Karpas-422 (cell line): ENCODE data around the gene GABRP. TPM values are rescaled to one million over a fixed set of nuclear protein-coding genes. Genes with fewer than 3 reads are reported as not detected.
A peak's percentile ranks its signal among the peaks of the same experiment; 100 is the strongest.
"Not testable (repeated sequence)": the region's sequence is repeated elsewhere in the genome, so short reads cannot be mapped to it uniquely, and the experiment has no call there.

Experiments
- DNase-seq: peaks from one replicate; pipeline ENCODE4 v3.0.0-alpha.2; 2015
- H2AFZ ChIP-seq: fragments of 200-600 bp; sonication (generic); 2 replicates; pipeline ENCODE4 v1.6.1; 2014; ENCODE audit warnings: antibody characterized with exemption, low read length, mixed read lengths
- H3K27ac ChIP-seq: fragments of 200-600 bp; sonication (generic); 2 replicates; pipeline ENCODE4 v1.5.1; 2014; ENCODE audit warnings: mild to moderate bottlenecking, low read length, moderate library complexity
- H3K27me3 ChIP-seq: fragments of 200-600 bp; sonication (generic); 2 replicates; pipeline ENCODE4 v1.6.1; 2014; ENCODE audit warnings: low read length, mixed read lengths
- H3K36me3 ChIP-seq: fragments of 200-600 bp; sonication (generic); 2 replicates; pipeline ENCODE4 v1.6.1; 2014; ENCODE audit warnings: low read length, mixed read lengths; ENCODE audit not compliant: insufficient read depth
- H3K4me1 ChIP-seq: fragments of 200-600 bp; sonication (generic); 2 replicates; pipeline ENCODE4 v1.6.1; 2014; ENCODE audit warnings: mild to moderate bottlenecking, low read length, mixed read lengths
- H3K4me2 ChIP-seq: fragments of 200-600 bp; sonication (generic); 2 replicates; pipeline ENCODE4 v1.6.1; 2014; ENCODE audit warnings: low read length, low read depth, mild to moderate bottlenecking; ENCODE audit not compliant: poor library complexity, severe bottlenecking
- H3K4me3 ChIP-seq: fragments of 200-600 bp; sonication (generic); 2 replicates; pipeline ENCODE4 v1.5.1; 2014; ENCODE audit warnings: mild to moderate bottlenecking, antibody characterized with exemption, low read length, mixed read lengths
- H3K79me2 ChIP-seq: fragments of 200-600 bp; sonication (generic); 2 replicates; pipeline ENCODE4 v1.6.1; 2014; ENCODE audit warnings: mild to moderate bottlenecking, low read length, mixed read lengths
- H3K9ac ChIP-seq: fragments of 200-600 bp; sonication (generic); 2 replicates; pipeline ENCODE4 v1.6.0; 2014; ENCODE audit warnings: low read length
- H3K9me2 ChIP-seq: fragments of 200-600 bp; sonication (generic), shearing (Covaris generic); replicated peaks from 2 replicates; pipeline ENCODE4 v1.6.0; 2014; ENCODE audit warnings: mild to moderate bottlenecking, low read length, moderate library complexity; ENCODE audit not compliant: insufficient read depth
- H3K9me3 ChIP-seq: fragments of 300-700, 200-600 bp; sonication (generic); 2 replicates; pipeline ENCODE4 v1.6.1; 2014; ENCODE audit warnings: low read length, mixed read lengths
- H4K20me1 ChIP-seq: fragments of 200-600 bp; sonication (generic); 2 replicates; pipeline ENCODE4 v1.6.1; 2014; ENCODE audit warnings: mild to moderate bottlenecking, antibody characterized with exemption, low read length, low read depth; ENCODE audit not compliant: insufficient read depth
- total RNA-seq: library from RNA; depleted of rRNA; stranded (reverse); fragments of >200 nt; shearing (Covaris generic); gene quantifications from 2 replicates; pipeline ENCODE4 v1.2.3, GENCODE V29; 2014; ENCODE audit warnings: low replicate concordance

The GABRP gene
- total RNA-seq, 1 experiment from 2014 or later: not detected

GRCh38 chr5:170758481-170758880 is 25.0 kb upstream of the GABRP start:
- no peaks in the 10 kb centered on the region for H3K9me3 ChIP-seq
- H3K9me2 ChIP-seq: no peaks in the 10 kb centered on the region
- no peak overlapping the region for H2AFZ ChIP-seq
- no peak overlapping the region for H3K4me2 ChIP-seq
- H3K27ac ChIP-seq: no peak overlapping the region
- no peak for DNase-seq
- H3K9ac ChIP-seq: no peak overlapping the region
- H3K36me3 ChIP-seq: no peaks in the 10 kb centered on the region
- H3K27me3 ChIP-seq: no peaks in the 10 kb centered on the region
- H3K4me3 ChIP-seq: no peak overlapping the region
- no peaks in the 10 kb centered on the region for H3K4me1 ChIP-seq
- no peaks in the 10 kb centered on the region for H4K20me1 ChIP-seq
- no peaks in the 10 kb centered on the region for H3K79me2 ChIP-seq

GRCh38 chr5:170760113-170760512 is 23.4 kb upstream of the GABRP start:
- no peaks in the 10 kb centered on the region for H3K36me3 ChIP-seq
- no peak for DNase-seq
- no peaks in the 10 kb centered on the region for H3K9me2 ChIP-seq
- no peaks in the 10 kb centered on the region for H3K27me3 ChIP-seq
- no peak overlapping the region for H3K4me2 ChIP-seq
- no peak overlapping the region for H3K4me3 ChIP-seq
- no peak overlapping the region for H3K27ac ChIP-seq
- no peaks in the 10 kb centered on the region for H3K9me3 ChIP-seq
- H4K20me1 ChIP-seq: no peaks in the 10 kb centered on the region
- no peak overlapping the region for H2AFZ ChIP-seq
- no peaks in the 10 kb centered on the region for H3K4me1 ChIP-seq
- no peak overlapping the region for H3K9ac ChIP-seq
- no peaks in the 10 kb centered on the region for H3K79me2 ChIP-seq

GRCh38 chr5:170761048-170761707 is 22.3 kb upstream of the GABRP start:
- Histone ChIP-seq H3K9ac (no peak overlapping the region), H3K36me3 (no peaks in the 10 kb centered on the region), H3K27ac (no peak overlapping the region), H3K4me1 (no peaks in the 10 kb centered on the region), H3K4me2 (no peak overlapping the region), H4K20me1 (no peaks in the 10 kb centered on the region), H2AFZ (no peak overlapping the region), H3K9me2 (no peaks in the 10 kb centered on the region), H3K9me3 (no peaks in the 10 kb centered on the region), H3K4me3 (no peak overlapping the region), H3K79me2 (no peaks in the 10 kb centered on the region), H3K27me3 (no peaks in the 10 kb centered on the region)
- no peak for DNase-seq

GRCh38 chr5:170761708-170762066 is 21.8 kb upstream of the GABRP start:
- H3K4me2 ChIP-seq: no peak overlapping the region
- no peaks in the 10 kb centered on the region for H4K20me1 ChIP-seq
- H3K4me3 ChIP-seq: no peak overlapping the region
- no peaks in the 10 kb centered on the region for H3K4me1 ChIP-seq
- no peaks in the 10 kb centered on the region for H3K79me2 ChIP-seq
- no peak overlapping the region for H2AFZ ChIP-seq
- no peaks in the 10 kb centered on the region for H3K9me2 ChIP-seq
- no peak overlapping the region for H3K9ac ChIP-seq
- no peaks in the 10 kb centered on the region for H3K36me3 ChIP-seq
- no peak for DNase-seq
- H3K27ac ChIP-seq: no peak overlapping the region
- no peaks in the 10 kb centered on the region for H3K27me3 ChIP-seq
- H3K9me3 ChIP-seq: no peaks in the 10 kb centered on the region

- H3K4me2 ChIP-seq, H4K20me1 ChIP-seq, H3K79me2 ChIP-seq, H3K9me2 ChIP-seq, H3K9me3 ChIP-seq, DNase-seq, H3K9ac ChIP-seq, H3K36me3 ChIP-seq, H3K27ac ChIP-seq, H2AFZ ChIP-seq, H3K4me3 ChIP-seq, H3K27me3 ChIP-seq, H3K4me1 ChIP-seq: not testable (repeated sequence)
These were observed 21.2 kb upstream of the GABRP start for GRCh38 chr5:170762298-170762697.

GRCh38 chr5:170765868-170766267 is 17.7 kb upstream of the GABRP start:
- H3K79me2 ChIP-seq, H3K36me3 ChIP-seq, H3K9me3 ChIP-seq, H4K20me1 ChIP-seq, H3K4me1 ChIP-seq, H3K27me3 ChIP-seq, H3K4me3 ChIP-seq, H3K27ac ChIP-seq, DNase-seq, H3K9me2 ChIP-seq, H3K9ac ChIP-seq, H2AFZ ChIP-seq, H3K4me2 ChIP-seq: not testable (repeated sequence)

- Histone ChIP-seq H3K27ac (no peak overlapping the region), H3K9me3 (no peaks in the 10 kb centered on the region), H3K36me3 (no peaks in the 10 kb centered on the region), H3K4me3 (no peak overlapping the region), H3K79me2 (no peaks in the 10 kb centered on the region), H4K20me1 (no peaks in the 10 kb centered on the region), H3K4me2 (no peak overlapping the region), H2AFZ (no peak overlapping the region), H3K4me1 (no peaks in the 10 kb centered on the region), H3K27me3 (no peaks in the 10 kb centered on the region), H3K9ac (no peak overlapping the region), H3K9me2 (no peaks in the 10 kb centered on the region)
- no peak for DNase-seq
These were observed 14.3 kb upstream of the GABRP start for GRCh38 chr5:170769246-170769645.

GRCh38 chr5:170769898-170770416 is 13.6 kb upstream of the GABRP start:
- H3K4me2 ChIP-seq: no peak overlapping the region
- no peaks in the 10 kb centered on the region for H3K27me3 ChIP-seq
- H2AFZ ChIP-seq: no peak overlapping the region
- peak; percentile 49 for DNase-seq
- no peaks in the 10 kb centered on the region for H3K9me2 ChIP-seq
- no peaks in the 10 kb centered on the region for H3K4me1 ChIP-seq
- no peaks in the 10 kb centered on the region for H3K36me3 ChIP-seq
- H3K4me3 ChIP-seq: no peak overlapping the region
- H3K27ac ChIP-seq: no peak overlapping the region
- H3K9me3 ChIP-seq: no peaks in the 10 kb centered on the region
- H4K20me1 ChIP-seq: no peaks in the 10 kb centered on the region
- no peaks in the 10 kb centered on the region for H3K79me2 ChIP-seq
- H3K9ac ChIP-seq: no peak overlapping the region
